NT2/D1 (cell line): Measurements from ENCODE around the gene BBS9.
"Not testable (repeated sequence)": the region's sequence is repeated elsewhere in the genome, so short reads cannot be mapped to it uniquely, and the experiment has no call there.

ENCODE experiments used
- SUZ12 ChIP-seq: IDR thresholded peaks from 2 replicates; pipeline ENCODE4 v1.6.1; 2011; ENCODE audit not compliant: insufficient read length, insufficient read depth; ENCODE audit errors: extremely low read depth
- YY1 ChIP-seq: IDR thresholded peaks from 2 replicates; pipeline ENCODE4 v1.6.1; 2011; ENCODE audit not compliant: insufficient read length, insufficient read depth
- ZNF274 ChIP-seq: IDR thresholded peaks from 2 replicates; pipeline ENCODE4 v1.6.1; 2011; ENCODE audit warnings: mild to moderate bottlenecking, low read depth, low read length

DNA sequence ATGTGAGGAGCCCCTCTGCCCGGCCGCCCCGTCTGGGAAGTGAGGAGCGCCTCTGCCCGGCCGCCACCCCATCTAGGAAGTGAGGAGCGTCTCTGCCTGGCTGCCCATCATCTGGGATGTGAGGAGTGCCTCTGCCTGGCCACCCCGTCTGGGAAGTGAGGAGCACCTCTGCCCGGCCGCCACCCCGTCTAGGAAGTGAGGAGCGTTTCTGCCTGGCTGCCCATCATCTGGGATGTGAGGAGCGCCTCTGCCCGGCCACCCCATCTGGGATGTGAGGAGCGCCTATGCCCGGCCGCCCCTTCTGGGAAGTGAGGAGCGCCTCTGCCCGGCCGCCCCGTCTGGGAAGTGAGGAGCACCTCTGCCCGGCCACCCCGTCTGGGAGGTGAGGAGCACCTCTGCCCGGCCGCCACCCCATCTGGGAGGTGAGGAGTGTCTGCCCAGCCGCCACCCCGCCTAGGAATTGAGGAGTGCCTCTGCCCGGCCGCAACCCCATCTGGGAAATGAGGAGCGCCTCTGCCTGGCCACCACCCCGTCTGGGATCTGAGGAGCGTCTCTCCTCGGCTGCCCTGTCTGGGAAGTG, 174.7 kb downstream of the BBS9 start:
- TF ChIP-seq YY1, ZNF274, SUZ12: not testable (repeated sequence)
